Natural killer cell (primary cell): Measurements from ENCODE around the gene GPN2. TPM values are rescaled to one million over a fixed set of nuclear protein-coding genes. Genes with fewer than 3 reads are reported as not detected.

ENCODE experiments used
- ATAC-seq, 3 donors: fragments of 150-1000 bp in 2 of 3; fragments of 200-7000 bp in 1 of 3; cut with Tn5 transposase; 1 replicate in 1 of 3; 2 replicates in 2 of 3; pipeline ENCODE4 v1.10.0; 2021; ENCODE audit warnings: mild to moderate bottlenecking in 2 of 3, moderate library complexity in 2 of 3
- DNase-seq, 2 donors: peaks; one replicate each; pipeline versions ENCODE4 v3.0.0 to v3.0.0-alpha.2; 2013 to 2021; ENCODE audit warnings: mixed read lengths in 1 of 2
- H3K27ac ChIP-seq: one replicate; pipeline ENCODE4 v1.5.1; 2013; ENCODE audit warnings: mild to moderate bottlenecking, low read length
- H3K27me3 ChIP-seq: one replicate; pipeline ENCODE4 v1.6.1; 2013; ENCODE audit warnings: low read length; ENCODE audit not compliant: control insufficient read depth, insufficient read depth
- H3K36me3 ChIP-seq: one replicate; pipeline ENCODE4 v1.6.1; 2013; ENCODE audit warnings: low read length; ENCODE audit not compliant: control insufficient read depth, insufficient read depth
- H3K4me1 ChIP-seq: one replicate; pipeline ENCODE4 v1.6.1; 2013; ENCODE audit warnings: low read length; ENCODE audit not compliant: control insufficient read depth, insufficient read depth
- H3K4me3 ChIP-seq: one replicate; pipeline ENCODE4 v1.5.1; 2013; ENCODE audit warnings: low read length
- H3K9me3 ChIP-seq: one replicate; pipeline ENCODE4 v1.6.1; 2013; ENCODE audit warnings: low read length; ENCODE audit not compliant: control insufficient read depth, insufficient read depth
- H3K27ac Mint-ChIP-seq, 2 donors: one replicate each; pipeline ENCODE4 v1.8.0; 2022; ENCODE audit warnings: mild to moderate bottlenecking in 2 of 2, mixed read lengths in 2 of 2, moderate library complexity in 1 of 2
- H3K27me3 Mint-ChIP-seq, 2 donors: one replicate each; pipeline ENCODE4 v1.8.0; 2022; ENCODE audit warnings: low read depth in 2 of 2, mixed read lengths in 2 of 2
- H3K36me3 Mint-ChIP-seq: one replicate; pipeline ENCODE4 v1.8.0; 2022; ENCODE audit warnings: mixed read lengths
- H3K4me1 Mint-ChIP-seq, 2 donors: one replicate each; pipeline ENCODE4 v1.8.0; 2022; ENCODE audit warnings: mixed read lengths in 2 of 2
- H3K4me3 Mint-ChIP-seq: one replicate; pipeline ENCODE4 v1.8.0; 2022; ENCODE audit warnings: mild to moderate bottlenecking, moderate library complexity, mixed read lengths
- H3K9me3 Mint-ChIP-seq, 2 donors: one replicate each; pipeline ENCODE4 v1.8.0; 2022; ENCODE audit warnings: mixed read lengths in 2 of 2
- WGBS: methylation state at CpG from one replicate; pipeline ENCODE4 v1.1.7; 2013; ENCODE audit warnings: missing lambda C conversion rate; ENCODE audit not compliant: insufficient coverage; 5-methylcytosine and 5-hydroxymethylcytosine counted together
- intact Hi-C: fragments of 100-400 bp; cut with micrococcal nuclease; formaldehyde crosslinking; loops from one replicate; pipeline ENCODE4 v1.14.2; 2022
- total RNA-seq, 4 donors: library from RNA; stranded (reverse); fragments of 120-200 nt in 1 of 4; gene quantifications; one replicate each; pipeline versions ENCODE4 v1.2.3 to v1.2.4, GENCODE V29; 2013 to 2022
- TF ChIP-seq, protein P1 (sequence below): fragments of 200-600 bp; IDR thresholded peaks from one replicate; pipeline ENCODE4 v1.8.0; 2022; ENCODE audit warnings: antibody characterized with exemption

GPN2 gene
- total RNA-seq, 3 donors from 2014 or later (not counting 1 experiment from before 2014, with no cell fraction given) = 32.4 to 42.6 (median 37.9) TPM

DNA sequence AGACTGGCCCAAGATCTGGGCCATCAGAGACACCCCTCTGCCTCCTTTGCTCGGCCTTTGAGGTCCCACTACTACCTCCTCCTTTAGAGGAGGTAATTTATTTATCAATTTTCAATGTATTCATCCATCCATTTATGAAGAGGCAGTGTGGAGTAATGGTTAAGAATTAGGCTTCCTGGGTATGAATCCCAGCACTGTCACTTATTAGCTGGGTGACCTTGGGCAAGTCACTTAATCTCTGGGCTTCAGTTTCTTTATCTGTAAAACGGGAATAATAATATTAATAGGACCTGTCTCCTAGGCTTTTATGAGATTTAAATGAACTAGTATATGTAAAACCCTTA lies 22.0 kb upstream of the GPN2 start:
- Mint-ChIP-seq H3K27ac (no peak overlapping the region), H3K4me3 (no peak overlapping the region), H3K36me3 (no peaks in the 10 kb centered on the region), H3K4me1 (no peaks in the 10 kb centered on the region), H3K9me3 (no peaks in the 10 kb centered on the region), H3K27me3 (peaks cover 0 to under 1% of the 10 kb centered on the region in 2 donors)
- TF ChIP-seq, protein P1, sequence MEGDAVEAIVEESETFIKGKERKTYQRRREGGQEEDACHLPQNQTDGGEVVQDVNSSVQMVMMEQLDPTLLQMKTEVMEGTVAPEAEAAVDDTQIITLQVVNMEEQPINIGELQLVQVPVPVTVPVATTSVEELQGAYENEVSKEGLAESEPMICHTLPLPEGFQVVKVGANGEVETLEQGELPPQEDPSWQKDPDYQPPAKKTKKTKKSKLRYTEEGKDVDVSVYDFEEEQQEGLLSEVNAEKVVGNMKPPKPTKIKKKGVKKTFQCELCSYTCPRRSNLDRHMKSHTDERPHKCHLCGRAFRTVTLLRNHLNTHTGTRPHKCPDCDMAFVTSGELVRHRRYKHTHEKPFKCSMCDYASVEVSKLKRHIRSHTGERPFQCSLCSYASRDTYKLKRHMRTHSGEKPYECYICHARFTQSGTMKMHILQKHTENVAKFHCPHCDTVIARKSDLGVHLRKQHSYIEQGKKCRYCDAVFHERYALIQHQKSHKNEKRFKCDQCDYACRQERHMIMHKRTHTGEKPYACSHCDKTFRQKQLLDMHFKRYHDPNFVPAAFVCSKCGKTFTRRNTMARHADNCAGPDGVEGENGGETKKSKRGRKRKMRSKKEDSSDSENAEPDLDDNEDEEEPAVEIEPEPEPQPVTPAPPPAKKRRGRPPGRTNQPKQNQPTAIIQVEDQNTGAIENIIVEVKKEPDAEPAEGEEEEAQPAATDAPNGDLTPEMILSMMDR = no peak
- Histone ChIP-seq H3K9me3 (no peaks in the 10 kb centered on the region), H3K4me1 (no peaks in the 10 kb centered on the region), H3K36me3 (no peaks in the 10 kb centered on the region), H3K4me3 (no peak overlapping the region), H3K27ac (no peak overlapping the region), H3K27me3 (no peaks in the 10 kb centered on the region)
- intact Hi-C loops = no loop called here
- no peak for ATAC-seq
- DNase-seq = no peak
- WGBS = no CpG with 5 or more reads among the region's 2 CpGs

DNA sequence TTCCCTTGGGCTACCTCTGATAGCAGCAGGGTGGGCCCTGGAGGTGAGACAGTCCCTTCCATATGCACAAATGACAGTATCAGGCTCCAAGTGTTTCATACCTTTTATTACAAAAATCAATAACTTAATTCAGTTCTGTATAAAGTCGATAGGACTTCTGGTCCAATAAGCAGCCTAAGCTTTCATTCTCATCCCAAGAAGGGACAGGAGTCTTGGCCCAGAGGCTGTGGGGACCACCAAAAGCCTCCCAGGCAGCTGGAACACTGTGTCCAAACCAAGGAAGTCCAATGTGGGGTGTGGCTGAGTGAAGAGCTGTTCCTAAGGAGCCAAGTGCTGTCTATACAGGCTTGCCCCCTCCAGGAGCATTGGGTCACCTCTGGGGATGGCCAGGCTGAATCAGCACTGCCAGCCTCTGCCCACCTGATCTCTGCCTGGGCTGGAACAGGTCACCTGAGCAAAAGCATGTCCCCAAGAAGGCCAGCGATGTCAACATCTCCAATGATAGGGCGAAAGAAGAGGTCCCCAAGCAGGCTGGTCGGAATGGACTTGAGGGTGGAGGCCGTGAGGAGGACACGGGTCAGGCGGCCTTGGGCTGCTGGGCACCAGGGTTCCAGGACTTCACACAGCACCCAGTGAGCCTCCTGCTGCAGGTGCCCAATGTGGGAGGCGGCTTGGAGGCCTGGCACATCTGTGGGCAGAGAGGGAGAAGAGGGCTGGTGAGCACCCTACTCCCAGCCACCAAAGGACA lies 21.5 kb upstream of the GPN2 start:
- Mint-ChIP-seq H3K27me3 (peaks cover 0 to 4% of the 10 kb centered on the region in 2 donors), H3K27ac (no peak overlapping the region), H3K36me3 (no peaks in the 10 kb centered on the region), H3K4me3 (no peak overlapping the region), H3K4me1 (no peaks in the 10 kb centered on the region), H3K9me3 (no peaks in the 10 kb centered on the region)
- Histone ChIP-seq H3K27me3 (no peaks in the 10 kb centered on the region), H3K27ac (no peak overlapping the region), H3K4me1 (no peaks in the 10 kb centered on the region), H3K36me3 (no peaks in the 10 kb centered on the region), H3K9me3 (no peaks in the 10 kb centered on the region), H3K4me3 (no peak overlapping the region)
- TF ChIP-seq, protein P1 = no peak
- WGBS = 85% methylated on average over 8 of the region's 8 CpGs
- intact Hi-C loops = no loop called here
- no peak for DNase-seq
- ATAC-seq = no peak

DNA sequence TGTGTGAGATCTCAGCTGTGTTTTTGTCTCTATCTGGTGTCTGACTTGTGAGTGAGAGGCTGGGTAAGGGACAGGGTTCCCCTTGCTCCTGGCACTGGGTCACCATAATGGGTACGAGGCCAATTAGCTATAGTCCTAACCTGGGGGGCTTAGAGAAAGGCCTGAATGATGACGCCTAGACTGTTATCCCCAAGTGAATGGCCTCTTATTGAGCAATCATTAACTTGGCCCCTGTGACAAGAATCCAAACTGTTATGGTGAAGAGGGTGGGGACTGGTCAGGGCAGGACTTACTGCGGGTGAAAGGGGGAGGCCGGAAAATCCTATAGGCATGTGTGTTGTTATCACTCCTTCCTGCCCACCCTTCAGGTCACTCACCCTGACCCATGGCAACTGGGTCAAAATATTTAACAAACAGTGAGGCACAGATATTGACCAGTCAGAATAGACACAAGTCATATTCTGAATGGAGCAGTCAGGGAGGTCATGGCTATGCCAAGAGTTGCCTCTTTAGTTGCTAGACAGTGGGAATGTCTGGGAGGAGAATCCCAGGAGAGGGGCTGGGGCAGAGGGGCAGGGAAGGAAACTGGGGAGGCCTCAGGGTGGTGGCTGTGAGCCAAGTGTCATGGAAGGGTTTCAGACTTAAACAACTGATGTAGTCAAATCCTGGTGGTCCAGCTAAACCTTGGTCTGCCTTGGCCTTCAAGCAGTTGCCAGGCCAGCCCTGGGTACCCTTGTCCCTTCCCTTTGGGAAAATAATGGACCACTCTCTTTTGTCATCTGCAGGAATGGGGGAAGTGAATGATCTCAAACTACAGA lies 20.5 kb upstream of the GPN2 start:
- H3K4me1 ChIP-seq = no peaks in the 10 kb centered on the region
- DNase-seq (no peak), ATAC-seq (no peak)
- Mint-ChIP-seq H3K4me3 (no peak overlapping the region), H3K9me3 (no peaks in the 10 kb centered on the region), H3K36me3 (no peaks in the 10 kb centered on the region), H3K4me1 (no peaks in the 10 kb centered on the region), H3K27me3 (peaks cover 0 to 4% of the 10 kb centered on the region in 2 donors), H3K27ac (no peak overlapping the region)
- no peaks in the 10 kb centered on the region for H3K9me3 ChIP-seq
- no peak overlapping the region for H3K27ac ChIP-seq
- no peaks in the 10 kb centered on the region for H3K27me3 ChIP-seq
- no peak overlapping the region for H3K4me3 ChIP-seq
- TF ChIP-seq, protein P1 = no peak
- no peaks in the 10 kb centered on the region for H3K36me3 ChIP-seq
- 89% methylated on average over 4 of the region's 4 CpGs for WGBS
- intact Hi-C loops = no loop called here
